Naive thymus-derived CD4-positive, alpha-beta T cell (primary cell): ENCODE results near the gene NUMA1. TPM values are rescaled to one million over a fixed set of nuclear protein-coding genes. Genes with fewer than 3 reads are reported as not detected.

Experiments
- ATAC-seq: fragments of 150-1000 bp; cut with Tn5 transposase; 2 replicates; pipeline ENCODE4 v1.10.0; 2021; ENCODE audit warnings: mild to moderate bottlenecking, moderate library complexity
- CTCF ChIA-PET: fragments of 350-600 bp; sonication (Branson Sonifier 250); formaldehyde crosslinking; loops from one replicate; lab custom pipeline; 2021; ENCODE audit warnings: antibody characterized with exemption; lab: Charles Lee
- POLR2A ChIA-PET: fragments of 350-600 bp; sonication (Branson Sonifier 250); formaldehyde crosslinking; loops from one replicate; lab custom pipeline; 2021; ENCODE audit warnings: antibody characterized with exemption, inconsistent platforms; lab: Charles Lee
- DNase-seq, 9 donors: peaks; one replicate each; pipeline versions ENCODE4 v3.0.0 to v3.0.0-alpha.2; 2020 to 2022; ENCODE audit warnings: mixed read lengths in 1 of 9
- H3K27ac ChIP-seq: one replicate; pipeline ENCODE4 v1.7.0; 2013; ENCODE audit warnings: mild to moderate bottlenecking, low read depth, low read length, moderate library complexity
- H3K27me3 ChIP-seq, 2 donors: one replicate each; pipeline ENCODE4 v1.7.0; 2013; ENCODE audit warnings: low read length in 2 of 2, mild to moderate bottlenecking in 2 of 2, moderate library complexity in 2 of 2; ENCODE audit not compliant: control insufficient read depth in 2 of 2, insufficient read depth in 2 of 2
- H3K36me3 ChIP-seq, 3 experiments: 1 replicate in 2 of 3; 2 replicates in 1 of 3; pipeline ENCODE4 v1.7.0; 2013; ENCODE audit warnings: low read length in 3 of 3, mild to moderate bottlenecking in 3 of 3, moderate library complexity in 1 of 3; ENCODE audit not compliant: insufficient read depth in 3 of 3, control insufficient read depth in 2 of 3
- H3K4me1 ChIP-seq, 2 donors: one replicate each; pipeline ENCODE4 v1.7.0; 2013; ENCODE audit warnings: low read length in 2 of 2, mild to moderate bottlenecking in 2 of 2, moderate library complexity in 1 of 2; ENCODE audit not compliant: control insufficient read depth in 2 of 2, insufficient read depth in 2 of 2
- H3K4me3 ChIP-seq: 2 replicates; pipeline ENCODE4 v1.7.0; 2013; ENCODE audit warnings: mild to moderate bottlenecking, low read length
- H3K9me3 ChIP-seq, 3 experiments: 1 replicate in 2 of 3; 2 replicates in 1 of 3; pipeline ENCODE4 v1.7.0; 2013; ENCODE audit warnings: low read length in 3 of 3; ENCODE audit not compliant: control insufficient read depth in 2 of 3
- H3K27ac Mint-ChIP-seq, 9 donors: one replicate each; pipeline ENCODE4 v1.8.0; 2020 to 2022; ENCODE audit warnings: mixed read lengths in 9 of 9, mild to moderate bottlenecking in 8 of 9, moderate library complexity in 5 of 9, inconsistent platforms in 2 of 9
- H3K27me3 Mint-ChIP-seq, 5 donors: one replicate each; pipeline ENCODE4 v1.8.0; 2021 to 2022; ENCODE audit warnings: mixed read lengths in 5 of 5, mild to moderate bottlenecking in 1 of 5
- H3K36me3 Mint-ChIP-seq, 5 donors: one replicate each; pipeline ENCODE4 v1.8.0; 2020 to 2022; ENCODE audit warnings: mixed read lengths in 5 of 5, mild to moderate bottlenecking in 3 of 5, inconsistent platforms in 1 of 5
- H3K4me1 Mint-ChIP-seq, 7 donors: one replicate each; pipeline ENCODE4 v1.8.0; 2020 to 2022; ENCODE audit warnings: mixed read lengths in 7 of 7, mild to moderate bottlenecking in 3 of 7, inconsistent platforms in 1 of 7
- H3K4me3 Mint-ChIP-seq, 10 donors: one replicate each; pipeline ENCODE4 v1.8.0; 2020 to 2022; ENCODE audit warnings: mild to moderate bottlenecking in 10 of 10, mixed read lengths in 10 of 10, moderate library complexity in 6 of 10, inconsistent platforms in 2 of 10
- H3K9me3 Mint-ChIP-seq, 11 donors: one replicate each; pipeline ENCODE4 v1.8.0; 2020 to 2022; ENCODE audit warnings: mixed read lengths in 11 of 11, mild to moderate bottlenecking in 4 of 11, inconsistent platforms in 1 of 11, moderate library complexity in 1 of 11
- intact Hi-C, 2 donors: fragments of 100-400 bp; cut with micrococcal nuclease; formaldehyde crosslinking; loops; one replicate each; pipeline ENCODE4 v1.15.1; 2023
- polyA plus RNA-seq, 2 donors: library from polyadenylated mRNA; unstranded; fragments of 300-500 nt; fragmentation: Illumina TruSeq; gene quantifications; one replicate each; pipeline ENCODE4 v1.2.3, GENCODE V29; 2021
- total RNA-seq, 6 experiments: library from RNA in 5 of 6; stranded (reverse) in 5 of 6; gene quantifications; 1 replicate in 5 of 6; 2 replicates in 1 of 6; pipeline ENCODE4 v1.2.3 and lab custom pipeline; 2021 to 2026

Gene NUMA1
- total and polyA plus RNA-seq, 7 experiments from 2014 or later = 27.1 to 453 (median 226) TPM

- no peaks in the 10 kb centered on the region for H3K9me3 ChIP-seq
- Mint-ChIP-seq H3K9me3 (no peaks in the 10 kb centered on the region), H3K4me1 (peaks cover 16 to 54% (median 41%) of the 10 kb centered on the region in 7 donors), H3K27me3 (no peaks in the 10 kb centered on the region), H3K27ac (no peak overlapping the region), H3K4me3 (no peak overlapping the region), H3K36me3 (peaks cover 4 to 17% (median 10%) of the 10 kb centered on the region in 5 donors)
- CTCF ChIA-PET = interaction anchor here (1.7 to 4.5 kb wide), 5 partner anchors 9 to 106 kb away, joined by 6 to 71 read pairs (median 12); no protein-coding TSS in a partner anchor
- no peak for ATAC-seq
- DNase-seq = no peak
- H3K4me1 ChIP-seq = peaks cover 51 to 54% of the 10 kb centered on the region in 2 donors
- POLR2A ChIA-PET = interaction anchor here (0.6 to 9.0 kb wide), 13 partner anchors 12 to 111 kb away, joined by 3 to 190 read pairs (median 16); partner anchors contain the start of genes ANAPC15, IL18BP, LAMTOR1 and RNF121
- H3K27ac ChIP-seq = peak overlapping the region; percentile 88
- H3K27me3 ChIP-seq = no peaks in the 10 kb centered on the region
- peak overlapping the region; percentile 89 for H3K4me3 ChIP-seq
- peaks cover 4 to 27% (median 6%) of the 10 kb centered on the region in 3 experiments for H3K36me3 ChIP-seq
- intact Hi-C loops = no loop called here
Measured at GRCh38 chr11:72038491-72038890, 41.9 kb downstream of the NUMA1 start.

GRCh38 chr11:72037554-72038311 is 42.6 kb downstream of the NUMA1 start:
- H3K4me1 Mint-ChIP-seq = peaks cover 16 to 54% (median 41%) of the 10 kb centered on the region in 7 donors
- CTCF ChIA-PET = interaction anchor here (0.5 to 4.5 kb wide), 6 partner anchors 8 to 514 kb away, joined by 3 to 71 read pairs (median 10); no protein-coding TSS in a partner anchor

GRCh38 chr11:72036687-72037086 is 43.7 kb downstream of the NUMA1 start:
- H3K4me3 ChIP-seq = no peak overlapping the region
- intact Hi-C loops = no loop called here
- H3K27ac ChIP-seq = peak overlapping the region; percentile 54
- no peaks in the 10 kb centered on the region for H3K27me3 Mint-ChIP-seq
- ATAC-seq (no peak), DNase-seq (no peak)
- H3K4me1 Mint-ChIP-seq = peaks cover 16 to 50% (median 32%) of the 10 kb centered on the region in 7 donors
- no peaks in the 10 kb centered on the region for H3K9me3 ChIP-seq
- peaks cover 4 to 40% (median 8%) of the 10 kb centered on the region in 3 experiments for H3K36me3 ChIP-seq
- ChIA-PET CTCF (interaction anchor here (2.5 kb wide), 1 partner anchor 54 kb away, joined by 10 read pairs; no protein-coding TSS in a partner anchor), POLR2A (interaction anchor here (1.3 to 9.0 kb wide), 3 partner anchors 10 to 76 kb away, joined by 3 to 190 read pairs (median 36); partner anchors contain the start of gene ANAPC15)
- H3K36me3 Mint-ChIP-seq = peaks cover 4 to 17% (median 10%) of the 10 kb centered on the region in 5 donors
- H3K27ac Mint-ChIP-seq = peak overlapping the region in 6 of 9 donors; percentile 7 to 92 (median 78)
- H3K27me3 ChIP-seq = no peaks in the 10 kb centered on the region
- peaks cover 40 to 48% of the 10 kb centered on the region in 2 donors for H3K4me1 ChIP-seq
- H3K9me3 Mint-ChIP-seq = no peaks in the 10 kb centered on the region
- H3K4me3 Mint-ChIP-seq = peak overlapping the region in 5 of 10 donors; percentile 1 to 63 (median 58)

More at GRCh38 chr11:72037554-72038311, 42.6 kb downstream of the NUMA1 start:
- Mint-ChIP-seq H3K27ac (no peak overlapping the region), H3K27me3 (no peaks in the 10 kb centered on the region), H3K36me3 (peaks cover 4 to 17% (median 10%) of the 10 kb centered on the region in 5 donors), H3K9me3 (no peaks in the 10 kb centered on the region), H3K4me3 (peak overlapping the region in 1 of 10 donors; percentile 58)
- H3K9me3 ChIP-seq = no peaks in the 10 kb centered on the region
- ATAC-seq = no peak
- peak overlapping the region; percentile 89 for H3K4me3 ChIP-seq
- H3K27ac ChIP-seq = peak overlapping the region; percentile 88
- no peak for DNase-seq
- peaks cover 4 to 33% (median 8%) of the 10 kb centered on the region in 3 experiments for H3K36me3 ChIP-seq
- H3K4me1 ChIP-seq = peaks cover 51 to 52% of the 10 kb centered on the region in 2 donors
- intact Hi-C loops = no loop called here
- no peaks in the 10 kb centered on the region for H3K27me3 ChIP-seq
- POLR2A ChIA-PET = interaction anchor here (1.2 to 9.0 kb wide), 7 partner anchors 11 to 74 kb away, joined by 3 to 190 read pairs (median 55); partner anchors contain the start of genes ANAPC15 and LAMTOR1

GRCh38 chr11:72030472-72031045 is 49.8 kb downstream of the NUMA1 start:
- no peaks in the 10 kb centered on the region for H3K27me3 ChIP-seq
- Mint-ChIP-seq H3K36me3 (peaks cover 4 to 25% (median 13%) of the 10 kb centered on the region in 5 donors), H3K4me1 (peaks cover 25 to 80% (median 72%) of the 10 kb centered on the region in 7 donors), H3K27ac (peak overlapping the region in 8 of 9 donors; percentile 45 to 92 (median 70)), H3K9me3 (no peaks in the 10 kb centered on the region), H3K27me3 (no peaks in the 10 kb centered on the region), H3K4me3 (peak overlapping the region in 8 of 10 donors; percentile 18 to 57 (median 34))
- ChIA-PET POLR2A (interaction anchor here (0.6 to 15.5 kb wide), 6 partner anchors 10 to 97 kb away, joined by 3 to 190 read pairs (median 3); no protein-coding TSS in a partner anchor), CTCF (interaction anchor here (1.1 to 3.4 kb wide), 7 partner anchors 9 to 113 kb away, joined by 3 to 33 read pairs (median 11); no protein-coding TSS in a partner anchor)
- no peaks in the 10 kb centered on the region for H3K9me3 ChIP-seq
- no peak for DNase-seq
- ATAC-seq = no peak
- H3K4me1 ChIP-seq = peaks cover 9 to 28% of the 10 kb centered on the region in 2 donors
- H3K4me3 ChIP-seq = no peak overlapping the region
- intact Hi-C loops = loop anchor here in 1 of 2 donors (1.0 kb wide), 1 partner anchor 11 kb away; no protein-coding TSS in a partner anchor
- H3K27ac ChIP-seq = peak overlapping the region; percentile 65
- peaks cover 8 to 76% (median 22%) of the 10 kb centered on the region in 3 experiments for H3K36me3 ChIP-seq

GRCh38 chr11:72026090-72026489 is 54.3 kb downstream of the NUMA1 start:
- DNase-seq (no peak), ATAC-seq (no peak)
- CTCF ChIA-PET = interaction anchor here (0.9 to 9.0 kb wide), 6 partner anchors 13 to 118 kb away, joined by 3 to 143 read pairs (median 40); no protein-coding TSS in a partner anchor
- POLR2A ChIA-PET = interaction anchor here (1.1 to 15.5 kb wide), 3 partner anchors 14 to 78 kb away, joined by 3 to 190 read pairs (median 6); partner anchors contain the start of gene LAMTOR1
- H3K4me3 ChIP-seq = no peak overlapping the region
- peaks cover 25 to 65% (median 55%) of the 10 kb centered on the region in 7 donors for H3K4me1 Mint-ChIP-seq
- intact Hi-C loops = loop anchor here (5.0 kb wide), 3 partner anchors 49 to 211 kb away; partner anchors contain the start of gene INPPL1 (in 1 of the 2)
- no peaks in the 10 kb centered on the region for H3K9me3 ChIP-seq
- peaks cover 8 to 42% (median 12%) of the 10 kb centered on the region in 5 donors for H3K36me3 Mint-ChIP-seq
- H3K27ac Mint-ChIP-seq = peak overlapping the region; percentile 32 to 90 (median 76)
- H3K4me1 ChIP-seq = peaks cover 6 to 17% of the 10 kb centered on the region in 2 donors
- H3K27me3 Mint-ChIP-seq = no peaks in the 10 kb centered on the region
- H3K27ac ChIP-seq = peak overlapping the region; percentile 27
- H3K27me3 ChIP-seq = no peaks in the 10 kb centered on the region
- no peak overlapping the region for H3K4me3 Mint-ChIP-seq
- H3K36me3 ChIP-seq = peaks cover 32 to 80% (median 37%) of the 10 kb centered on the region in 3 experiments
- no peaks in the 10 kb centered on the region for H3K9me3 Mint-ChIP-seq
